HG03457 (cell line): ENCODE data around the gene MRI1.

ENCODE experiments used
- ATAC-seq: cut with Tn5 transposase; IDR thresholded peaks from one replicate; pipeline ENCODE4 v1.9.1; 2021; ENCODE audit warnings: moderate number of reproducible peaks; ENCODE audit not compliant: unreplicated experiment

Gene MRI1

GRCh38 chr19:13821292-13821691 lies 57.0 kb downstream of the MRI1 start:
- ATAC-seq = no peak

- ATAC-seq = no peak
Measured at GRCh38 chr19:13823256-13823655, 58.9 kb downstream of the MRI1 start.
